HG03378 (cell line): ENCODE results near the gene NPHP4.

Experiments
- ATAC-seq: cut with Tn5 transposase; IDR thresholded peaks from one replicate; pipeline ENCODE4 v1.9.1; 2021; ENCODE audit warnings: mild to moderate bottlenecking, moderate library complexity; ENCODE audit not compliant: unreplicated experiment

The NPHP4 gene

DNA sequence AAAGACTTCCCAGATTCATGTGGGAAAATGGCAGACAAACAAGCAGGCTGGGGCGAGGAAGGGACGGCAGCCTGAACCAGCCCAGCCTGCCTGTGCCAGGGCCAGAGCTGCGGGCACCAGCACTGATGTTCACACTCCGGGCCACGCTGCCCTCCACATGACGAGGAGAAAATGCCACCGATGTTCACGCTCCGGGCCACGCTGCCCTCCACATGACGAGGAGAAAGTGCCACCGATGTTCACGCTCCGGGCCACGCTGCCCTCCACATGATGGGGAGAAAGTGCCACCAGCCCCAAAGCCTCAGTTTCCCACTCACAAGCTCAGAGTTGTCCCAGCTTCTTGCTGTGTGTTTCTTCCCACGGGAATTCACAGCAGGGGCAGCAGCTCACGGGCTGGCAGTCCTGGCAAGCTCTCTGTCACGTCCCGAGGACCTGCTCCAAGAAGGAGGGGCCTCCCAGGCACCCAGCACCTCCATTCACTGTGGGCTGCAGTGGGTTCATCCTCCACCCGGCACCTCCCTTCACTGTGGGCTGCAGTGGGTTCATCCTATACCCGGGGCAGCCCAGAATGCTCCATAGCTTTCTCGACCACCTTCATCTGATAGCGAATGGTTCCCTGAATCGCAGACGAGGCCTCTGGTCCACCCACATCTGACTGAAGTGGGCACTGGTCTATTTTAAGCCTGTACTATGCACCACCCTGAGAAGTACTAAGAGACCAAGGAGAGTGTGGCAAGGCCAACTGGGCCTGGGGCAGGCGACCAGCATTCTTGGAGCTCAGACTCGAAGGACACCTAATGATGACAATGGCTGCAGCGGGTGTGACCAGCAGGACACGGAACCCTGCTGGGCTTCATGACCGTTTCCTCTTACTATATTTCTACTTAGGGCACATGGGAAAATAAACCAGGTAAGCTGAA, 108.8 kb downstream of the NPHP4 start:
- no peak for ATAC-seq

DNA sequence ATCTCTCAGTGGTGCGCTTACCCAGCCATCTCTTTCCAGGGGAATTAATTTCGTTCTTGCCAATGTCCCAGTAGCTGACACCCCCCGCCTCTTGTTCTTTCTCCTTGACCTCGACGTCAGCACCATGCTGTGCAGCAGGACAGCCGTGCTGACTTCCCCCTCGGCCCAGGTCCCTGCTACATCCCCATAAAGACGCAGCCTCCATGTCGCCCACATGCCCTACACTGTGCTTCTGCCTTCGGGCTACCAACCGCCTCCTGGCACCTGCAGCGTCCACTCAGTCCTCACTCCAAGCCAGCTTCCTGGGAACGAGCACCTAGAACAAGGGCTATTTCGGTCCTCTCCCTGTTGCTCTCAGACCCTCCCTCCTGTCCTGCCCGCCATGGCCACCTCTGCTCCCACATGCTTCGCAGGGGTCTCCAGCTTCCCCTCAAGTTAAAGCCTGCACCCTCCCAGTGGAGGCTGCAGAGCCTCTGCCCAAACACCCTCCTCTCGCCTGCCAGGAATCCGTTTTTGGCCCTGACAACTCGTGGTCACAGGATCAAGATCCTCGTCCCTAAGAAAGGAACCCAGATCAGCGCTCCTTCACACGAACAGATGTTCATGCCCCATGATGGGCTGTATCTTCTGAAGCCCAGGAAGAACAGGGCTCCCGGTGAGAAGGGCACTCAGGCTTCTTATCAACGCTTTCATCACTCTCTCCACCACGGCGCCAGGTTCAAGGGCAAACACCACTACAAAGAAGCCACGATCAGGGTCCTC, 109.7 kb downstream of the NPHP4 start:
- no peak for ATAC-seq

GRCh38 chr1:5881526-5882222, 110.6 kb downstream of the NPHP4 start:
- no peak for ATAC-seq

DNA sequence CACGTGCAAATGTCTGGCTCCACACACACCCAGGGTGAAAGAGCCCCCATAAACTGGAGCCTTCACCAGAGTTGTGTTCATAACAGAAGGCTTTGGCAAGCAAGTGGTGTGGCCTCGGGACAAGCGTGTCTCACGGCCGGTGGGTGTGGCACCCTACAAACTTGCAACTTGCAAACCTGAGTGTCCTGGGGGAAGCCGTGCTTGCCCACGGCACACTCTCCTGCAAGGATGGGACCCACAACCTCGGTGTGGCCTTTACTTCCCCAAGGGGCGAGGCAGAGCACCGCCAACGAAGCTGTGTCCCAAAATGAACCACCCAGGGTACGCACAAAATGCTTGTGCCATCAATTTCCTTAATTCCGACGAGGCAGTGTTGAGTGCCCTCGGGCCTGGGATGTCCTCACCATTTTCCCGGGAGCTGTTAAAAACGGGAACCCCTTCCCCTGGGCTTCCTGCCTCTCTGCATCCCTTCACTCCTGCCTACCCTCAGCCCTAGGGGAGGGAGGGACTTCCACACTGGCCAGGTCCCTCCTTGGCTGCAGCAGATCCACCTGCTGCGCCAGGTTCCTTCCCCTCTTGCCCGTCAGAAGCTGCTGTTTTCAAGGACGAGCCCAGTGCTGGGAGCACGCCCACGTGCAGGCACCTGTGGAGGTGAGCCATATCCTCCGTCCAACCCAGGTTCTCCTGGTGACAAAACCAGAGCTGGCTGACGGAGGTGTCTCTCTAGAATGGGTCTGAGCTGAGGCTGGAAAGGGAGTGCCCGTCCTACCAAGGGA, 111.4 kb downstream of the NPHP4 start:
- ATAC-seq, result no peak

- no peak for ATAC-seq
Observed at GRCh38 chr1:5879421-5879820, 112.8 kb downstream of the NPHP4 start.

DNA sequence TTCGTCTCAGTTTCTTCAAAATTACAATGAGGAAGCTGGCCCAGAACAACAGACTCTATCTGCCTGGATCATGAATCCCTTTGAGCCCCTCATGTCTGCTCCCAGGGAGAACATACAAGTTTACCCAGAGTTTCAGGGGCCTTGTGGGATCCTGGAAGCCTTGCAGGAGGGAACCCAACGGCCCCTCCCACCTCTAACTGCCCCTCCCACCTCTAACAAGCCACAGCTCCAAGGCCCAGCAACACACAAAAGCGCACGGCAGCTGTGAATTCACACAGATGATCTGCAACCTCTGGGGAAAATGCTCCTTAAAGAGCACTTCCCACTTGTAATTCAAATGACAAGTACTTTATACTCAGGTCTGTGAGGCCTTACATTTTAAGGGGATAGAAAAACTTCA, 113.3 kb downstream of the NPHP4 start:
- no peak for ATAC-seq

- ATAC-seq, result no peak
Observed at GRCh38 chr1:5877683-5878530, 114.3 kb downstream of the NPHP4 start.

DNA sequence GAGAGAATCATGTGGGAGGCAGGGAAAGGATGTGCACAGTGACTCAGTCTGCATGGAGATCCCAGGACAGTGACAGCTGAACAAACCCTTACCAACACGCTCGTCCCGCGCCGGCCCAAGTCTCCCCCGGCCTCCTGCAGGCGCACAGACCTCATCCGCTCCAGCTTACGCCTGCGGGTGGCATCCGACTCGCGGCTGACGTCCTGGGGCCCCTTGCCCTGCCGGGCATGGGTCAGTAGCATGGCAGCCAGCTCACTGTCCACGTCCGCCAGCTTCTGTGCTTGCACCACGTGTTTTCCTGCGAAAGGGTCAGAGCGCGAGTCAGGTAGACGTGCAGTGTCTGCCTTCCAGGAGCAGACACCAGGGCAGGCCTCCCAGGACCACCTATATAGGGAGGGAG, 115.2 kb downstream of the NPHP4 start:
- ATAC-seq, result no peak

DNA sequence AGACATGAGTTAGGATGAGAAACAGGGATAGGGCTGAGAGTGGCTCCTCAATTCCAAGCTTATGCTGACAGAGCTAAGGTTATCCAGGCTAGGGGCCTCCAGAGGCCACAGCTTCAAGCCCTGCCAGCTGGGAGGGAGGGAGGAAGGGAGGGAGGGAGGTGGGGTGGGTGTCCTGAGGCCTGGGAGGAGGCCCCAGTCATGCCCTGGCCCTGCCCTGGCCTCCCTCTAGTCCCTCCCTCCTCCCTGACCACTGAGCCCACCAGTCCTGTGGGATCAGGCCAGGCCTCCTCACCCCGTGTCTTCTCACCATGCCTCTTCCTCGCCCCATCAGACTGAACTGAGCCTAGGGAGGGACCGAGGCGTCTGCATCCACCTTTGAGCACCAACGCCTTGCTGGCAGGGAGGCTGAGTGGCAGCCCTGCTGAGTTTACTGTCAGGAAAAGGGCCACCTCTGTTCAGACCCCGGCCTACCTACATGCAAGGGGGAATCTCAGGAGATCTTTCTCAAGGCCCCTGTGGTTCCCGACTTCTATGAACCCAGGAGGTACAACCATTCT, 116.1 kb downstream of the NPHP4 start:
- ATAC-seq, result no peak

GRCh38 chr1:5875345-5875910, 116.8 kb downstream of the NPHP4 start:
- ATAC-seq, result no peak

- ATAC-seq, result no peak
Observed at GRCh38 chr1:5874416-5875110, 117.7 kb downstream of the NPHP4 start.

- no peak for ATAC-seq
Observed at GRCh38 chr1:5873556-5873955, 118.7 kb downstream of the NPHP4 start.

DNA sequence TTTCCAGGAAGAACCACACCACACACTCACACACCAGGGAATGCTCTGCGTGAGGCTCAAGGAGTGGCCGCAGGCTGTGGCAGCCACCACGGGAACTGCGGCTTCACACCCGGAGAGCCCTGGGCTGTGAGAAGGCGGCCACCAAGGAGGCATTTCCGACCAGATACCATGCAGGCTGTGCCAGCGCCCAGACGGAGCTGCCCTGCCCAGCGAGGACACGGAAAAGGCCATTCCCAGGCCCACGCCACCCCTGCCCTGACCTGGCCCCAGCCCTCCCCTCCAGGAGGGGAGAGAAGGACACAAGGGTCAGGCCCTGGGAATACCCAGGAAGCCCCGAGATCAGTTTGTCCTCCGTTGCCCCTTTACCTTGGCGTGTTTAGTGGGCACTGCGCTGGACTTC, 119.3 kb downstream of the NPHP4 start:
- no peak for ATAC-seq

DNA sequence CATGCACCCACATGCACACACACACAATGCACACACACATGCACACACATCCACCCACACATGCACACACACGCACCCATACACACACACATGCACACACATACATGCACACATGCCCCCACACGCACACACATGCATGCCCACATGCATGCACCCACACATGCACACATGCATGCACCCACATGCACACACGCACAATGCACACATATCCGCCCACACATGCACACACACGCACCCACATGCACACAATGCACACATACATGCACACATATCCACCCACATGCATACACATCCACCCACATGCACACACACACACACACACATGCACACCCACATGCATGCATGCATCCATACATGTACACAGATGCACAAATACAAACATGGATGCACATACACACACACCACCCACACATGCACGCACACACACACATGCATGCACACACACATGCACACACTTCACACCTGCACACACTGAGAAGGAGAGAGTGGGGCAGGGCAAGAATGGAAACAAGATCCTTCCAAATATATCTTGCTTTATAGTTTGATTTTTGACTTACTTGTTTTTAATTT, 123.2 kb downstream of the NPHP4 start:
- ATAC-seq, result no peak

- no peak for ATAC-seq
Observed at GRCh38 chr1:5865774-5866173, 126.5 kb downstream of the NPHP4 start.

DNA sequence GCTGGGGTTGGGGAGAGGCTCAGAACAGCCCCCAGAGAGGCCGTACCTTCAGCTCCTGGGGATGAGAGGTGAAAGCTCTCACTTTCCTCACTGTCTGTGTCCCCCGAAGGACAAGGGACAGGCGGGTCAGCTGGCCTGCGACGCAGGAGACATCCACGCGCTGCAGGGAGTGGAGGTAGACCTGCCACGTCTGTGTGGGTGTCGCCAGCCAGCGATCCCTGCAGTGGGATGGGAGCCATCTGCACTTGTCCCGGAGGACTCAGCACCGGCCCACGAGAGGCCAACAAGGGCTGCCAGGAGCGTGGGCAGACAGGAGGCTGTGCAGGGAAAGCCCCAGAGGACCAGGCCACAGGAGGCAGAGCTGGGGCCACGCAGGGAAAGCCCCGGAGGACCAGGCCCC, 127.2 kb downstream of the NPHP4 start:
- ATAC-seq, result no peak

GRCh38 chr1:5864256-5864655, 128.0 kb downstream of the NPHP4 start:
- ATAC-seq, result no peak

- no peak for ATAC-seq
Observed at GRCh38 chr1:5863238-5863637, 129.0 kb downstream of the NPHP4 start.
